NCI-H1105 (cell line): ENCODE results near the gene COL18A1.

Experiments used
- DNase-seq: peaks from one replicate; lab custom pipeline; 2025; lab: John Stamatoyannopoulos, UW

The COL18A1 gene

DNA sequence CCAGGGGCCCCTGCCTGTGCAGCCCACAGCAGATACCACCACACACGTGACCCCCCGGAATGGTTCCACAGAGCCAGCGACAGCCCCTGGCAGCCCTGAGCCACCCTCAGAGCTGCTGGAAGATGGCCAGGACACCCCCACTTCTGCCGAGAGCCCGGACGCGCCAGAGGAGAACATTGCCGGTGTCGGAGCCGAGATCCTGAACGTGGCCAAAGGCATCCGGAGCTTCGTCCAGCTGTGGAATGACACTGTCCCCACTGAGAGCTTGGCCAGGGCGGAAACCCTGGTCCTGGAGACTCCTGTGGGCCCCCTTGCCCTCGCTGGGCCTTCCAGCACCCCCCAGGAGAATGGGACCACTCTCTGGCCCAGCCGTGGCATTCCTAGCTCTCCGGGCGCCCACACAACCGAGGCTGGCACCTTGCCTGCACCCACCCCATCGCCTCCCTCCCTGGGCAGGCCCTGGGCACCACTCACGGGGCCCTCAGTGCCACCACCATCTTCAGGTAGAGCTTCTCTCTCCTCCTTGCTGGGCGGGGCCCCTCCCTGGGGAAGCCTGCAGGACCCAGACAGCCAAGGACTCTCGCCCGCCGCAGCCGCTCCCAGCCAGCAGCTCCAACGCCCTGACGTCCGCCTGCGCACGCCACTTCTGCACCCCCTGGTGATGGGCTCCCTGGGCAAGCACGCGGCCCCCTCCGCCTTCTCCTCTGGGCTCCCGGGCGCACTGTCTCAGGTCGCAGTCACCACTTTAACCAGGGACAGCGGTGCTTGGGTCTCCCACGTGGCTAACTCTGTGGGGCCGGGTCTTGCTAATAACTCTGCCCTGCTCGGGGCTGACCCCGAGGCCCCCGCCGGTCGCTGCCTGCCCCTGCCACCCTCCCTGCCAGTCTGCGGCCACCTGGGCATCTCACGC is 51.0 kb downstream of the COL18A1 start:
- no peak for DNase-seq

- no peak for DNase-seq
Observed at GRCh38 chr21:45456584-45457160, 51.7 kb downstream of the COL18A1 start.

DNA sequence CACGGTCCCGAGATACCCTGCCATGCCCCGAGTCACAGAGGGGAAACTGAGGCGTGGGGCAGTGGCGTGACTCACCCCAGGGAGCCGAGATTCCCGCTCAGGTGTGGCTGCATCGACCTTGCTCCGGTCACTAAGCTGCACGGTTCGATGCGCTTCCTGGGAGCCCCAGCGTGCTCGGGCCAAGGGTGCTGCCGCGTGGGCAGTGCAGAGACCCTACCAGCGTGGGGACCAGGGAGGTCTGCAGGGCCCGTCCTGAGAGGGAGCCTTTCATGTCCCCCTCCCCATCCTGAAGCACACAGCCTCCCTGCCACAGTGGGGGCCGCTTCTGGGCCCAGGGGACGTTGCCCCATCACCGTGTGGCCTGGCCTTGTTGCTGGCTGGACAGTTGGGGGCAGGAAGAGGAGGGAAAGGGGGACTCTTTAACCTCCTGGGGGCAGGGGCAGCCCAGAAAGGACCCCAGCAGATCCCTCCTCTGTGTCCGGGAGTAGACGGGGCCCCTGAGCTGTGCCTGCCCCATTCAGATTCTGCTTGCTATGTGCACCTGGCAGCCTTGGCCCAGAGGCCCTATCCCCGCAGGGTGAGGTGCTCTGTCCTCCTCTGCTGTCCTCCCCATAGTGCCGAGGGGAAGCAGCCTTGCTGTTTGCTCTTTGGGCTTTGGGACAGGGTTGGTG is 52.3 kb downstream of the COL18A1 start:
- DNase-seq, result no peak

- no peak for DNase-seq
Observed at GRCh38 chr21:45457832-45458172, 52.8 kb downstream of the COL18A1 start.

DNA sequence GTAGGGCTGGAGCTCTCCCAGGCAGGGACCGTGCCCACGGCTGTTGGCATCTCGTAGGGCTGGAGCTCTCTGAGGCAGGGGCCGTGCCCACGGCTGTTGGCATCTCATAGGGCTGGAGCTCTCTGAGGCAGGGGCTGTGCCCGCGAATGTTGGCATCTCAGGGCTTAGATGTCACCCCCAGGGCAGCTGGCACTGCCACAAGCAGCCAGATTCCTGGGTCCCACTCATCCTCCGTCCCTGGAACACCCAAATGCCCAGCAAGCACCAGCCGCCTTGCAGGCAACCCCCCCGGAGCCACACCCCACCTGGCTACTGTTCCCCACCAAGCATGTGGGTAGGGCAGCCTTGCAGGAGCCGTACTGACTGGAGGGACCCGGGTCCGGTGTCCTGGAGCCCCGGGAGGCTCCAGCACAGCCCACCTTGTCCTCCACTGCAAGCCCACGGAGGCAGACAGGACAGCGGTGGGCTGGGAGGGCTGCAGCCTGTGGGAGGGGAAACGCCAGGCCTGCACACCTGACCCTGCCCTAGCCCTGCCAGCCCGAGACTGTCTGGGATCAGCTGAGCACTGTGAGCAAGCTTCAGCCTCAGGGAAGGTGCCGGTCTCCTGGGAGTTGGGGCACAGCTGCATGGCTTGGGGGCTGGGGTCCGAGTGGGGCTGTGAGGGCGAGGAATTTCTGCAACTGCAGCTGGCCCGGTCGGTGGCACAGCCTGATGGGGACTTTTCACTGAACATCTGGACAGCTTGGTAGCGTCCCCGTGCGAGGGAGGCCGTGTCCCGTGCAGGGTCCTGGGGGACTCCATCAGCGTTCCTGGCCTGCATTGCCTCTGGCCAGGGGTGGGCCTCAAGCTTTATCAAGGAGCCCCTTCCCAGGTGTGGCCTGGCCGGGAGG is 53.6 kb downstream of the COL18A1 start:
- no peak for DNase-seq

- DNase-seq, result no peak
Observed at GRCh38 chr21:45459171-45460010, 54.4 kb downstream of the COL18A1 start.

DNA sequence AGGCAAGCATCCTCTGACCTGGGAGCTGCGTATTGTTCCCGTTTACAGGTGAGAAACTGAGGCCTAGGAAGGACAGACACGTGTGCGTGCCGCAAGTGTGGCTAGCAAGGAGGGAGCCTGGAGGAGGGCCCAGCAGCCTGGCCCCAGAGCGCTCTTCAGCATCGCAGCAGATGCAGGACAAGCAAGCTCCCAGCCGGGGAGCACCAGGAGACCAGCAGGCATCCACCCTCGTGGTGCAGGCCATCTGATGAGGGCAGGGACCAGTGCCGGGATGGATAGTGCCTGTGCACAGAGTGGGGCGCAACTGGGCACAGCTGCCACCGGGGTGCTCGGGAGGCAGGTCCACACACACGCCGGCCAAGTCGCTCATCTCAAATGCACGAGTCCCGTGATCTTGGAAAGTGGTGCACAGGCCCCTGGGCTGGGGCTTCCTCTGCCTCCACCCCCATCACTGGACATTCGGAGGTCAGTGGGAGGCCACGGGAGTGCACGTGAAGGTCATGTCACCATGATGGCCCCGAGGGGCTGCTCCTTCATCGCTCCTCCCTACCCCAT is 55.1 kb downstream of the COL18A1 start:
- DNase-seq, result no peak

- no peak for DNase-seq
Observed at GRCh38 chr21:45460611-45461368, 55.8 kb downstream of the COL18A1 start.

- DNase-seq, result no peak
Observed at GRCh38 chr21:45461369-45461750, 56.4 kb downstream of the COL18A1 start.

DNA sequence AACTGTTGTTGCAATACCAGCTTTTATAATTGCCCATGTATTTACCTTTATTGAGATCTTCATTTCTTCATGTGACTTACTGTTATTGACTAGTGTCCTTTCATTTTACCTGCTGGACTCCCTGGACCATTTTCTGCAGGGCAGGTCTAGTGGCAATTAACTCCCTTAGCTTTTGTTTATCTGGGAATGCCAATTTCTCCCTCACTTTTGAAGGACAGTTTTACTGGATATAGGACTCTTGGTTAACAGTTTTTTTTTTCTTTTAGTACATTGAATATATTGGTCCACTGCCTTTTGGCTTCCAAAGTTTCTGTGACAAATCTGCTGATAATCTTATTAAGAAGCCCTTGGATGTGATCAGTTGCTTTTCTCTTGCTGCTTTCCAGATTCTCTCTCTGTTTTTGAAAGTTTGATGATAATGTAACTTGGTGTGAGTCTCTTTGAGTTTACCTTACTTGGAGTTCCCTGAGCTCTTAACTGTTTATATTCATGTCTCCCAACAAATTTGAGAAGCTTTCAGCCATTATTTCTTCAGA is 56.9 kb downstream of the COL18A1 start:
- no peak for DNase-seq

- no peak for DNase-seq
Observed at GRCh38 chr21:45463871-45464270, 58.9 kb downstream of the COL18A1 start.

DNA sequence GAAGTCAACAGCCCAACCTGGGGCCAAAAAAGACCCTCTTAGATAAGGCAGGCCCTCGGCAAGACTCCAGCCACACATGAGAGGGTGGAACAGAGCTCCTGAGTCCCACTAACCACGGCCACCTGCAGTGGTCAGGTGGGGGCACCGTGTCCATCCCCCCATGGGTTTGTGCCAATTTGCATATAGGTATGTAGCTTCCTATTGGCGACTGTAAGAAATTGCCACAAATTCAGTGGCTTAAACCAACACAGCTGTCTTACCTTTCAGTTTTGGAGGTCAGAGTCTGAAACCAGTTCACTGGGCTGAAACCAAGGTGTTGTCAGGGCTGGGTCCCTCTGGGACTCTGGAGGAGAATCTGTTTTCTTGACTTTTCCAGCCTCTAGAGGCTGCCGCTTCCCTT is 59.3 kb downstream of the COL18A1 start:
- DNase-seq, result no peak

GRCh38 chr21:45465105-45465504 is 60.1 kb downstream of the COL18A1 start:
- no peak for DNase-seq

DNA sequence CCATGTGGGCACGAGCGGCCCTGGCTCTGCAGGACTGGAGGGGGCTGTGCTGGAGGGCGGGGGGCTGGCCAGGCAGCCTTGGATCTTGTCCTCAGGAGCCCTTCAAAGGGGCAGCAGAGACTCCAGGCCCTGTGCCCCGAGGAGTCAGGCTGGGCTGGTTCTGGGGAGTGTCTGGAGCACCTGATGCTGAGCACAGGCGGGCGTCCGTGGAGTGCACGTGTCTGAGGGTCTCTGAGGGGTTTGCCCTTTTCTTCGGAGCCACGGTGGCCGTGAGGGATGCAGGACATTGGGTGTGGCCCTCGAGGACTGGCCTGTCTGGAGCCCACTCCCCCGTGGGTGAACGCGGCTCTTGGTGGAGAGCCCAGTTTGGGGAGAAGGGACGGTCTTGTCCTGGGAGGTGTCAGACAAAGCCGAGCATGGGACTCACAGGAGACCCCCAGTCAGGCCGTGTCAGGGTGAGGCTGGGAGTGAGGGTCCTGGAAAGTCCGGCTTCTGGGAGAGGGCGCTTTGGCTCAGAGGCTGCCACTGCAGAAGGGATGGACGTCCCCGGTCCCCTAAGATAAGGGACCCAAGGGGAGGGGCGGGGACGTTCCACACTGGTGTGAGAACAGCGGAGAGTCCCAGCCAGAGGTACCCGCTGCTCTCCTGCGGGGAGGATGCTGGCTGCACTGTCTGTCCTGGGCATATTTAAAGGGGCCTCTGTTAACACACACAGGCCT is 60.8 kb downstream of the COL18A1 start:
- DNase-seq, result no peak

GRCh38 chr21:45466330-45467220 is 61.6 kb downstream of the COL18A1 start:
- DNase-seq, result no peak

DNA sequence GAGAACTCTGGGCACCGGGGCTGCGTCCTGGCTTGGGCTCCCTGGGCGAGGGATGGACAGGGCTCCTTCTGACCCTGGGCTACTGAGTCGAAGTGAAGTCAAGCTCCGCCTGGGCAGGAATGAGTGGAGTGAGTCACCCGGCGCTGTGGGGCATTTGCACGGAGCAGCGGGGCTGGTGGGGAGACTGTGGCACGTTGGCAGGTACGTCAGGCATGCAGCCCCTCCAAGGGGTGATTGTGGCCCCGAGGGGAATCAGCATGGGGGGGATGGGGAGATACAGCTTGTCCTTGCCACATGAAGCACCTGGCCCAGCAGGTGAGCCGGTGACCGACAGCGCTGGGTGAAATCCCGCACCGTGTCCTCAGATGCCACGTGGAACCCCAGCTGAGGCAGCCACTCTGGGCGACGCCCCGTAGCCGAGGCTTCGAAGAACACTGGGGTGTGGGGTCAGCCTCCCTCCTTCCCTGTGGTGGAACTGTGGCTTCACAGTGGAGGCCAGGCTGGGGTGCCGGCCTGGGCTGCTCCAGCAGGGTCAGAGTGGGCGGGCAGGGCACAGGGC is 62.3 kb downstream of the COL18A1 start:
- no peak for DNase-seq

DNA sequence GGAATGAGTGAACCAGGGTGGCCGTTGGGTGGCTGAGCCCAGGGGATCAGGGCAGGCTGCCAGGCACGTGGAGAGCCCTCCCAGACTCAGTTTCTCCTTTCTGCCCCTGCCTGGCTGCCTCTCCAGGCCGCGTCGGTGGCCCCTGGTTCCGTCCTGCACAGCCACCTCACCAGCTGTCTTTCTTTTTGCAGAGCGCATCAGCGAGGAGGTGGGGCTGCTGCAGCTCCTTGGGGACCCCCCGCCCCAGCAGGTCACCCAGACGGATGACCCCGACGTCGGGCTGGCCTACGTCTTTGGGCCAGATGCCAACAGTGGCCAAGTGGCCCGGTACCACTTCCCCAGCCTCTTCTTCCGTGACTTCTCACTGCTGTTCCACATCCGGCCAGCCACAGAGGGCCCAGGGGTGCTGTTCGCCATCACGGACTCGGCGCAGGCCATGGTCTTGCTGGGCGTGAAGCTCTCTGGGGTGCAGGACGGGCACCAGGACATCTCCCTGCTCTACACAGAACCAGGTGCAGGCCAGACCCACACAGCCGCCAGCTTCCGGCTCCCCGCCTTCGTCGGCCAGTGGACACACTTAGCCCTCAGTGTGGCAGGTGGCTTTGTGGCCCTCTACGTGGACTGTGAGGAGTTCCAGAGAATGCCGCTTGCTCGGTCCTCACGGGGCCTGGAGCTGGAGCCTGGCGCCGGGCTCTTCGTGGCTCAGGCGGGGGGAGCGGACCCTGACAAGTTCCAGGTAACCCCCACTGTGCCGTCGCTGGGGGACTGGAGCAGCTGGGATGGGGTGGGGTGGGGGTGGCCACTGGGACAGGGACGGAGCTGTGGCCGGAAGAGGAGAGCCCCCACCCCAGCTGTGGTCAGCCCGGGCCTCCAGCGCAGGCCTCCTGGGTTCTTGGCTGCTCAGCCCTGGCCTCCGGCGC is 63.3 kb downstream of the COL18A1 start:
- no peak for DNase-seq
